ENCODE results near the gene AHCYL2. TPM values are rescaled to one million over a fixed set of nuclear protein-coding genes. Genes with fewer than 3 reads are reported as not detected.

Gene AHCYL2
- total and polyA plus RNA-seq, 2 of the 8 experiments (the other 6 are each of a cell fraction or from before 2014, with no cell fraction given): 20.7 to 25.4 TPM

DNA sequence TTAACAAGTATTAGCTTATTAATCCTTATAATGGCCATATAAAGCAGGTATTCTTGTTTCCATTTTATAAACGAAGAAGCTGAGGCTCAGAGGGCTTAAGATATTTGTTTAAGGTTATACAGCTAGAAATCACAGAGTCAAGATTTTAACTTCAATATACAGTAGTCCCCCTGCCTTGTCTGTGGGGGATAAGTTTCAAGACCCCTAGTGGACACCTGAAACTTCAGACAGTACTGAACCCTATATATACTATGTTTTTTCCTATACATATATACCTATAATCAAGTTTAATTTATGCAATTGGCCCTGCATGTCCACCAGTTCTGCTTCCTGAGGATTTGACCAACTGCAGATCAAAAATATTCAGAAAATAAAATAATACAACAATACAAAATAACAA, 165.0 kb downstream of the AHCYL2 start (continued):
- TF ChIP-seq GTF2F1 (IDR thresholded peaks at IDR 0.05; ENCODE audit: borderline replicate concordance, low read depth, low read length) (no peak), SP1 (IDR thresholded peaks at IDR 0.05; ENCODE audit: low read depth, low read length) (no peak)
